Measurements from ENCODE around the gene PPP1R3G.
"Not testable (repeated sequence)": the region's sequence is repeated elsewhere in the genome, so short reads cannot be mapped to it uniquely, and the experiment has no call there.

Gene PPP1R3G

GRCh38 chr6:5096482-5096881 is 11.3 kb downstream of the PPP1R3G start:
- no peak for DNase-seq

- DNase-seq: no peak
These were observed 13.5 kb downstream of the PPP1R3G start for GRCh38 chr6:5098501-5099270.

DNA sequence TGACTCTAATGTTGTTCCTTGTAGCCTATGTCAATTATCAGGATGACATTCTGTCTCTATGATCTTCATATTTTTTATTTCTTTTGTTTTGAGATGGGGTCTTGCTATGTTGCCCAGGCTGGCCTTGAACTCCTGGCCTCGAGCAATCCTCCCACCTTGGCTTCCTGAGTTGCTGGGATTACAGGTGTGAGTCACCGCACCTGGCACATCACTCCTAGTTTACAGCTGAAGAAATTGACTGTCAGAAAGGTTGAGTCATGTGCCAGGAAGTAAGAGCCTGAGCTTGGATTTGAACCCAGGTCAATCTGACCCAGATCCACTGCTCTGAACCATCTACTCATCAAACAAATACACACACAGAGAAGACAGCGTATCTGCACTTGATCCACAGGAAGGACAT is 14.4 kb downstream of the PPP1R3G start:
- DNase-seq: no peak

DNA sequence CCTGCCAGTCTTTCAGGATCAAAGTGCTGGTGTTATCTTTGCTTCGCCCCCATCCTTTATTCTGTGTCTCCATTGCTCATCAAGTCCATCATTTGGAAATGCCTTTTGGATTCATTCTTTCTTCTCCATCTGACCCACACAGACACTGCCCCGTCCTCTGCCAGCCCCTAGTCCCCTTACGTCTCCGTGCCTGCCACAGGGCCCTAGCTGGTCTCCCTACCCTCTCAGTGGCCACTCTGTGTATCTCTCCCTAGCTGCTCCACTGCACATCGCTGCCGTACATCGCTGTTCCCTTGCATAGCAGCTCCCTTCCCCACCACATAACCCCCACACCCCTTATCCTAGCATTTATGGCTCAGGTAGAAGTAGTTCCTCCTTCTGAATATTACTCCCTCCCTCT is 15.7 kb downstream of the PPP1R3G start:
- no peak for DNase-seq

GRCh38 chr6:5102267-5102970 is 17.3 kb downstream of the PPP1R3G start:
- no peak for DNase-seq

DNA sequence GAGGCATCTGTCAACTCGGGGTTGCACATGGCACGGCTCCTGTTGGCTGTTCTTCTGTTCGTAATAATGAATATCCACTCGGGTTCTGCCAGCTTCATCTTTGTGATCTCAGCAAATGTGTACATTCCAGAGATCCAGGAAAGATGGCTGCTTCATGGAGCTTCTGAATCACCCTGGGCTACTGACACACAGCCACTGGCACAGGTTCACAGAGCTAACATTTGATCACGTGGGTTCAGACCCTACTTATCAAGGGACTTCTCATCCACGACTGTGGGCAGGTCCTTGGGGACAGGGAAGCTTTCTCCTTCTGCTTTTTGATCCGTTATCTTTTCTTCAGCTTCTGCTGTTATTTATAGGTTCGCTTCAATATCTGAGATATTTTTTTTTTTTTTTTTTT is 18.1 kb downstream of the PPP1R3G start:
- no peak for DNase-seq

DNA sequence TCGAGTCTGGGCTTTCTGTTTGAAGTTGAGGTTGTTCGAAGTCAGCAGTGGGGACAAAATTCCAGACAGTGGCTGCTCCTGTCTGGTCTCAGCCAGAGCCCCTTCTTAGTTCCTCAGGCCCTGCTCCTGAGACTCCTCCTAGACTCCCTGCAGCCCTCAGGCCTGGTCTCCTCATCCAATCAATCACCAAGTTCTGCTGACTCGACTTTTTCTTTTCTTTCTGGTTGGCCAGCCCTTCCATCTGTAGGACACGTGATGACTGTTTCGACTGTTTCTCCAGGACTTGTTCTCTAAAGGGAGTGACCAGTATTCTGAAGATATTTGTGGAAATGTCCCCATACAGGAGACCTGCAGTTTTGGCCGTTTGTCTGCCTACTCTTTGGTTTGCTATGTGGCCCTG is 19.5 kb downstream of the PPP1R3G start:
- no peak for DNase-seq

- DNase-seq: no peak
These were observed 20.0 kb downstream of the PPP1R3G start for GRCh38 chr6:5105146-5105545.

GRCh38 chr6:5107341-5107740 is 22.2 kb downstream of the PPP1R3G start:
- DNase-seq: no peak

GRCh38 chr6:5108068-5108467 is 22.9 kb downstream of the PPP1R3G start:
- no peak for DNase-seq

DNA sequence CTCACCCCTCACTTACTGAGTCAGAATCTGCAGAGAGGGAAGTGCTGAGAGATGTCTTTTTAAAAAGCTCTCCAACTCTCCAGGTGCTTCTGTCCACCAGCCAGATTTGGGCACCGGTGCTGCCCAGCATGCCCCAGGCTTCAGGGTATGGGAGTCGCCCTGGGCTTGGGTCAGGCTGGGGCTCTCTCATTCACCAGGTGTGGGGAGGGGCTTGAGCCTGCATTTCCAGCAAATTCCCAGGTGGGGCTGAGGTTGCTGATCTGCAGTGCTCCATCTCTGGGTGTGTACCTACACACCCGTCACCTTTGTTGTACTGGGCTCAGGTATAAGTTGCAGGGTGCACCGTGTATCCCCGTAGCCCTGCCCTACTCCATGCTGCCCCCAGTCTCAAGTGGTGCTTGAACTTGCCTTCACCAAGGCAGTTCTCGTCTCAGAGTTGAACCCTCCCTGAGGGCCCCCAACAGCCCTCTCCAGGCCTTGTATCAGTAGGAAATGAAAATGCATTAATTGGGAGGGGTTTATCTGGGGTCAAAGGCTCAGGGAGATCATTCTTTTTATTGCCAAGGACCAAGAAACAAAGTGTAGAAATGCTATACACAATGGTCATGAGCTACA is 23.5 kb downstream of the PPP1R3G start:
- DNase-seq: no peak

GRCh38 chr6:5109436-5109835 is 24.3 kb downstream of the PPP1R3G start:
- DNase-seq: no peak

- no peak for DNase-seq
These were observed 25.1 kb downstream of the PPP1R3G start for GRCh38 chr6:5110246-5110645.

DNA sequence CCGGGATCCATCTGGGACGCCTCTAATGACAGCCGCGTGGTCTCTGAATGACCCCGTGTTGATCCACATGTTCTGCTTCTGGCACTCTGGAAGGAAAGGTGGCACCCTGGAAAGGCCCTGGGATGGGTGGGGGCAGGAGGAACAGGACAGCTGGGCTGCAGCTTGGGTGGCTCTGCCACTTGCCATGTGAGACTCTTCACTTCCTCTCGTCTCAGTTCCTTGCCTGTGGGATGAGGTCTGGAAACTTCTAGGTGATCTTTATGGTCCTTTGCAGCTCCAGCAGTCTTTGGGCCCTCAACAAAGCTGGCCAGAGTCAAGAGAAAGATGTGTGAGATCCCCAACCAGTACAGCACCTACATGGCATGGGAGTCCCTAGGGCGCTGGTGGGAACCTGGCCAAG is 26.5 kb downstream of the PPP1R3G start:
- no peak for DNase-seq

- no peak for DNase-seq
These were observed 27.1 kb downstream of the PPP1R3G start for GRCh38 chr6:5112066-5112799.

- DNase-seq: no peak
These were observed 28.0 kb downstream of the PPP1R3G start for GRCh38 chr6:5113096-5113495.

DNA sequence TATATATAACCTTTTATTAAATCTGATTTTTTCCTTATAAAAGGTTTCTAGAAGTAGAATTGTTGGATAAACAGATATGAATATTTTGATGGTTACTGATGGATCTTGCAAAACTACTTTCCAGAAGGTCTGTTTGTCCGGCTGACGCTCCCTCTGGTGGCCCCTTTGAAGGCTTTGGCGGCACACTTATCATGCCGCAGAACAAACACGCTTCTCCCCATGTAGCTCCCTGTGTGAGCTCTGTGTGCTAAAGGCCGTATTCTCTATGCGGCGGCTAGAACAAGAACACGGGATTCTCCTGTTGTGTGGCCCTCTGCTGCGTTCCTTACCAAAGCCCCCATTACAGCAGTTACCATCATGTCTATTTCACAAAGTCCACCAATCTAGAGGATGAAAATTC is 30.0 kb downstream of the PPP1R3G start:
- DNase-seq: no peak

DNA sequence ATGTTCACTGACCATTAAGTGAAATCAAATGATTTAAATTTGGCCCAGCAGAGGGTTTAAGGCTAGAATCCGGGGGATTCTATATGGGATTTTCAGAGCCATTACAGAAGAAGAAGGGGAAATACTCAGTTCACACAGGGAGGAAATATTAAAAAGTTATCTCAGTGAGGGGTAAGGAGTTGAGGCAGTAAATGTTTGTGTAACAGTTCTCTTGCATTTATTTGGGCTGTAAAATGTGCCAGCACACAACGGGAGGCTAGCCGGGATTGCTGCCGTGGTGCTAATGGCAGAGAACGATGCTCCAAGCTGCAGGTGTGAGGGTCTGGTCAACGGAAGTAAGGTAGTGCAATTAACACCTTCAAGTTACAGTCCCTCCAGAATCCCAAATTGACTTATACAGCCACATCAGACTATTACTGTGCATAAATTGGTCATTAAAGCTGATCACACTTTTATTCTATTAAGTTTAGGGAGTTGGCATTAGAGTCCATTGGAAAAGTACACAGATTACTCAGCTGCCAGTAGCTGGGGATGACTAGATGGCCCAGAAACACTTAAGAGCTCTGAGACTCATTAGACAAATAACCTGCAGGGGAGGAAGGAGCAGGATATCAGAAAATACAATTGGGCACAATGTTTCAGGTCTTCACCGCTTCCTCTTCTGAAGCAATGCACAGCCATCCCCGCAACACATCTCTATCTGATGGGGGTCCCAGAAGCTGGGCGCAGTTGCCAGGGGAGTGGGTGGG is 31.3 kb downstream of the PPP1R3G start:
- DNase-seq: no peak

- no peak for DNase-seq
These were observed 34.2 kb downstream of the PPP1R3G start for GRCh38 chr6:5119090-5119951.

DNA sequence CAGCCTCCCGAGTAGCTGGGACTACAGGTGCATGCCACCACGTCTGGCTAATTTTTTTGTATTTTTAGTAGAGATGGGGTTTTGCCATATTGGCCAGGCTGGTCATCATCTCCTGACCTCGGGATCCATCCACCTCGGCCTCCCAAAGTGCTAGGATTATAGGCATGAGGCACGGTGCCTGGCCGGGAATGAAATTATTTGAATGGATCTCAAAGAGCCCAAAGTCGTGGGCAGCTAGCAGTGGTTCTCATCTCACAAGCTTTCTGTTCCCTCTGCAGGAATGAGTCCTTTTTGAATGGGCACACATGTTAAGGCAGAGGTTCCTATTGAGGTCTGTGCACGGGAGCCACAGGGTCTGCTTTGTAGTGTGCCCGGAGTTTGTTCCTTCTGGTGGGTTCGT is 34.9 kb downstream of the PPP1R3G start:
- DNase-seq: no peak

GRCh38 chr6:5120543-5120942 is 35.4 kb downstream of the PPP1R3G start:
- DNase-seq: not testable (repeated sequence)

GRCh38 chr6:5121479-5121878 is 36.3 kb downstream of the PPP1R3G start:
- no peak for DNase-seq

All from activated T-cell treated with anti-CD3 and anti-CD28 coated beads, Interleukin-2, amount 50 U/mL, for 48 hours (primary cell).